Smooth muscle cell (in vitro differentiated cells): ENCODE results near the gene RND3. TPM values are rescaled to one million over a fixed set of nuclear protein-coding genes. Genes with fewer than 3 reads are reported as not detected.

ENCODE experiments used
- DNase-seq: peaks from one replicate; lab custom pipeline; 2025; ENCODE audit not compliant: unreplicated experiment; lab: John Stamatoyannopoulos, UW
- H2AFZ ChIP-seq: fragments of 200-600 bp; sonication (generic); 2 replicates; pipeline ENCODE4 v1.6.0; 2016; ENCODE audit warnings: antibody characterized with exemption, low read depth, mild to moderate bottlenecking
- H3F3A ChIP-seq: fragments of 200-600 bp; sonication (generic); 2 replicates; pipeline ENCODE4 v1.6.0; 2017; ENCODE audit warnings: antibody characterized with exemption, low read depth
- H3K27ac ChIP-seq: fragments of 200-600 bp; sonication (generic); 2 replicates; pipeline ENCODE4 v1.5.1; 2016; ENCODE audit warnings: low read depth, mild to moderate bottlenecking
- H3K27me3 ChIP-seq: fragments of 200-600 bp; sonication (generic); 2 replicates; pipeline ENCODE4 v1.6.1; 2016; ENCODE audit warnings: low read depth, mild to moderate bottlenecking
- H3K36me3 ChIP-seq: fragments of 200-600 bp; sonication (generic); 2 replicates; pipeline ENCODE4 v1.5.1; 2016; ENCODE audit warnings: low read depth
- H3K4me1 ChIP-seq: fragments of 200-600 bp; sonication (generic); 2 replicates; pipeline ENCODE4 v1.5.1; 2016; ENCODE audit warnings: low read depth
- H3K4me2 ChIP-seq: fragments of 200-600 bp; sonication (generic); 2 replicates; pipeline ENCODE4 v1.6.0; 2016; ENCODE audit warnings: mild to moderate bottlenecking
- H3K4me3 ChIP-seq: fragments of 200-600 bp; sonication (generic); 2 replicates; pipeline ENCODE4 v1.5.1; 2016; ENCODE audit warnings: mild to moderate bottlenecking
- H3K79me2 ChIP-seq: fragments of 200-600 bp; sonication (generic); 2 replicates; pipeline ENCODE4 v1.6.0; 2016; ENCODE audit warnings: low read depth, mild to moderate bottlenecking
- H3K9ac ChIP-seq: fragments of 200-600 bp; sonication (generic); 2 replicates; pipeline ENCODE4 v1.6.0; 2016; ENCODE audit warnings: low read depth
- H3K9me3 ChIP-seq: fragments of 200-600 bp; sonication (generic); replicated peaks from 2 replicates; pipeline ENCODE4 v1.5.1; 2016; ENCODE audit warnings: low read depth
- H4K20me1 ChIP-seq: fragments of 200-600 bp; sonication (generic); 2 replicates; pipeline ENCODE4 v1.6.0; 2016; ENCODE audit warnings: low read depth
- WGBS: methylation state at CpG from one replicate; pipeline ENCODE4 v1.1.7; 2016; ENCODE audit warnings: low lambda C conversion rate; 5-methylcytosine and 5-hydroxymethylcytosine counted together
- polyA plus RNA-seq: library from polyadenylated mRNA; unstranded; fragments of >200 nt; fragmentation: Nextera tagmentation; extraction: Ambion mirVana; gene quantifications from 2 replicates; pipeline ENCODE4 v1.2.1, GENCODE V29; 2016
- total RNA-seq: library from RNA; depleted of rRNA; stranded (reverse); fragments of >200 nt; gene quantifications from 2 replicates; pipeline ENCODE4 v1.2.3, GENCODE V29; 2014
- TF ChIP-seq, protein P1 (sequence below): fragments of 200-600 bp; sonication (generic); IDR thresholded peaks from 2 replicates; pipeline ENCODE4 v1.5.1; 2017; ENCODE audit warnings: borderline replicate concordance, mild to moderate bottlenecking, antibody characterized with exemption; ENCODE audit not compliant: insufficient read depth, poor library complexity, severe bottlenecking

Gene RND3
- total and polyA plus RNA-seq, 2 experiments from 2014 or later: 125 to 256 TPM

DNA sequence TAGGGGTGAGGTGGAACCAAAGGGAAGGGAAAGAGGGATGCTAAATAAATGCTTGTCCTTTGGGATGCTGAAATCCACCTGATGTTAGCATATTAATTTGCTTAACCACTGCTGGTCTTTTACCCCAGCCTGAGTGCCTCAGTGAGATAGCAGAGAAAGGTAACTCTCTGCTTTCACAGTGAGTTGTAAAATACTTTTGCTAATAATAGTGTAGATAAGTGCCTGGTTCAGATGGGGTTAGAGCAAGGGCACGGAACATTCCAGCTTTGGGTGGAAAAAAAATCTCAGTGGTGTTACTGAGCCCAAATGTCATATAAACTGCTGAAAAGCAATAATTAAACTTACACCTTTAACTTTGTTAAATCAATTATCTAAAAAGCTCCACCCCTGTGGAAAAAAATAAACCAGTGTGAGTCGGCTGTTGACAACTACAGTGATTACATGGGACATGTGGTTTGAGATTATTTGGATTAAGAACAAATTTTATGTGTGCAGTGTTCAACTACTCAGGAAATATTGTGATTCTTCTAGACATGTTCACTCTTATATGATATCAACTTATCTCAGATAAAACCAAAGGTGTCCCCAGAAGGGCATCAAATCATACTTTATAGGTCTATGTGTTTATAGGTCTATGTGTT, 21.1 kb upstream of the RND3 start:
- no peaks in the 10 kb centered on the region for H3K79me2 ChIP-seq
- H3F3A ChIP-seq: no peaks in the 10 kb centered on the region
- no peak for DNase-seq
- no peak overlapping the region for H3K4me2 ChIP-seq
- no peaks in the 10 kb centered on the region for H3K9me3 ChIP-seq
- no peaks in the 10 kb centered on the region for H3K4me1 ChIP-seq
- no peaks in the 10 kb centered on the region for H4K20me1 ChIP-seq
- TF ChIP-seq, protein P1, sequence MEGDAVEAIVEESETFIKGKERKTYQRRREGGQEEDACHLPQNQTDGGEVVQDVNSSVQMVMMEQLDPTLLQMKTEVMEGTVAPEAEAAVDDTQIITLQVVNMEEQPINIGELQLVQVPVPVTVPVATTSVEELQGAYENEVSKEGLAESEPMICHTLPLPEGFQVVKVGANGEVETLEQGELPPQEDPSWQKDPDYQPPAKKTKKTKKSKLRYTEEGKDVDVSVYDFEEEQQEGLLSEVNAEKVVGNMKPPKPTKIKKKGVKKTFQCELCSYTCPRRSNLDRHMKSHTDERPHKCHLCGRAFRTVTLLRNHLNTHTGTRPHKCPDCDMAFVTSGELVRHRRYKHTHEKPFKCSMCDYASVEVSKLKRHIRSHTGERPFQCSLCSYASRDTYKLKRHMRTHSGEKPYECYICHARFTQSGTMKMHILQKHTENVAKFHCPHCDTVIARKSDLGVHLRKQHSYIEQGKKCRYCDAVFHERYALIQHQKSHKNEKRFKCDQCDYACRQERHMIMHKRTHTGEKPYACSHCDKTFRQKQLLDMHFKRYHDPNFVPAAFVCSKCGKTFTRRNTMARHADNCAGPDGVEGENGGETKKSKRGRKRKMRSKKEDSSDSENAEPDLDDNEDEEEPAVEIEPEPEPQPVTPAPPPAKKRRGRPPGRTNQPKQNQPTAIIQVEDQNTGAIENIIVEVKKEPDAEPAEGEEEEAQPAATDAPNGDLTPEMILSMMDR: no peak
- H3K36me3 ChIP-seq: no peaks in the 10 kb centered on the region
- no peaks in the 10 kb centered on the region for H3K27me3 ChIP-seq
- no peak overlapping the region for H3K4me3 ChIP-seq
- WGBS: 45% methylated on average over 2 of the region's 2 CpGs
- H3K27ac ChIP-seq: no peak overlapping the region
- no peak overlapping the region for H3K9ac ChIP-seq
- H2AFZ ChIP-seq: no peak overlapping the region

DNA sequence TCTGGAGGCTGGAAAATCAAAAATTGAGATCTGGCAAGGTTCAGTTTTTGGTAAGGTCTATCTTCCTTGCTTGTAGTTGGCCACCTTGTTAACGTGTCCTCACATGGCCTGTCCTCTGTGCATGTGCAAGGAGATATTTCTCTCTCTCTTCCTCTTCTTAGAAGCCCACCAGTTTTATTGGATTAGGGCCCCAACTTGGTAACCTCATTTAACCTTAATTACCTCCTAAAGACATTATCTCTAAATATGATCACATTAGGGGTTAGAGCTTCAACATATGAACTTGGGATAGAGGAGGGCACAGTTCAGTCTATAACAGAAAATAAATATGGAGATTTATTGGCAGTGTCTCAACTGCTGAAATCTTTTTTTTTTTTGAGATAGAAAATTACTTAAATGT, 19.6 kb upstream of the RND3 start:
- Histone ChIP-seq H3K9ac (no peak overlapping the region), H3K27ac (no peak overlapping the region), H3K36me3 (no peaks in the 10 kb centered on the region), H3K4me2 (no peak overlapping the region), H3K27me3 (no peaks in the 10 kb centered on the region), H3K4me1 (no peaks in the 10 kb centered on the region), H2AFZ (no peak overlapping the region), H3K9me3 (no peaks in the 10 kb centered on the region), H3K4me3 (no peak overlapping the region), H3K79me2 (no peaks in the 10 kb centered on the region), H3F3A (no peaks in the 10 kb centered on the region), H4K20me1 (no peaks in the 10 kb centered on the region)
- 77% methylated on average over 1 of the region's 1 CpG for WGBS
- no peak for DNase-seq
- TF ChIP-seq, protein P1: no peak

DNA sequence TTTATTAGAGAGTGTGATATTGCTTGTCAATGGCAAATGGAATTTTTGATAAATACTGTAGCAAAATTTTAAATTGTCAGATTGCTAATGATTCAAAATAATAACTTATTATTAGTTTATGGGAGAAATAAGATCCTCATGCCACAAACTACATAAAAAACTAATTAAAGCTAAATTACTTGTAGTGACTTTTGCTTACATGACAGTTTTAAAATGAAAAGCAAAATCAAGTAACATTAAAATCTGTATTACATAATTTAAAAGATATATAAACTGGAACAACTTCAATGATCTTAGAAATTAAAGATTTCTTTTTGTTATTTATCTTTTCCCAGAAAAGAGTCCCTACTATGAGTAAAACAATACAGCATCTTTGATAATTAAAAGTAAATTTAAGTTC, 17.7 kb upstream of the RND3 start:
- Histone ChIP-seq H3K4me3 (no peak overlapping the region), H3K9ac (no peak overlapping the region), H3K79me2 (no peaks in the 10 kb centered on the region), H4K20me1 (no peaks in the 10 kb centered on the region), H3K4me1 (no peaks in the 10 kb centered on the region), H3K4me2 (no peak overlapping the region), H2AFZ (no peak overlapping the region), H3K27me3 (no peaks in the 10 kb centered on the region), H3K9me3 (no peaks in the 10 kb centered on the region), H3K27ac (no peak overlapping the region), H3K36me3 (no peaks in the 10 kb centered on the region), H3F3A (no peaks in the 10 kb centered on the region)
- TF ChIP-seq, protein P1: no peak
- no peak for DNase-seq

DNA sequence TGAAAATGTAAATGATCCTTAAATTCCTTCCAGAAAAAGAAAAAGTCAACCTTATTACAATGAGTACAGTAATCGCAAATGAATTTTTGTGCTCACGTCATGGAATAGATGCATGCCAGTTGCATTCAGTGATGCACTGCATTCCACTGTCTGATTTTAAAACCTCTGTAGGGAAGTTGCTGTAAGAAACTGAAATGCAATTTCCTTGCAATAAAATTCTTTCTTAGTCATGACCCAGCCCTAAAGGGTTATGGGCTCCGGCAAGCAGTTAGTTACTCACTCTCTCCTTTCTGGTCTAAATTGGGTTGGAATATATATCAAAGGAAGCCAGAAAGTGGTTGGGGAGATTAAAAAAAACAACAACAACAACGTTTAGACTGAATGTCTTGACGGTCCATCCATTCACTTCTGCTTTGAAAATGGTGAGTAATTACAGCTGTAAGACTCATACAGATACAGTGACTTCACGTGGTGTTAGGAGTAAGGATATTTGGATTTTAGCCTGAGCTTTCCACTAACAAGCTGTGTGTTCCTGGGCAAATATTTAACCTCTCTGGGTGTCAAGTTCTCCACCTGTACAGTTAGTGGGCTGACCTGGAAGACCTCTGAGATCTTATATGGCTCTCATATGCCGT, 8.6 kb upstream of the RND3 start:
- peaks cover 4% of the 10 kb centered on the region for H3F3A ChIP-seq
- H3K4me1 ChIP-seq: peaks cover 3% of the 10 kb centered on the region
- H3K79me2 ChIP-seq: no peaks in the 10 kb centered on the region
- 20% methylated on average over 7 of the region's 7 CpGs for WGBS
- no peaks in the 10 kb centered on the region for H3K27me3 ChIP-seq
- H2AFZ ChIP-seq: no peak overlapping the region
- peak overlapping the region; percentile 65 for H3K4me2 ChIP-seq
- no peaks in the 10 kb centered on the region for H3K36me3 ChIP-seq
- peak overlapping the region; percentile 95 for H3K27ac ChIP-seq
- peak overlapping the region; percentile 40 for H3K9ac ChIP-seq
- no peaks in the 10 kb centered on the region for H4K20me1 ChIP-seq
- H3K9me3 ChIP-seq: no peaks in the 10 kb centered on the region
- DNase-seq: no peak
- TF ChIP-seq, protein P1: no peak
- H3K4me3 ChIP-seq: no peak overlapping the region
